Measurements from ENCODE around the gene TOMM5.
A peak's percentile ranks its signal among the peaks of the same experiment; 100 is the strongest.

DNA sequence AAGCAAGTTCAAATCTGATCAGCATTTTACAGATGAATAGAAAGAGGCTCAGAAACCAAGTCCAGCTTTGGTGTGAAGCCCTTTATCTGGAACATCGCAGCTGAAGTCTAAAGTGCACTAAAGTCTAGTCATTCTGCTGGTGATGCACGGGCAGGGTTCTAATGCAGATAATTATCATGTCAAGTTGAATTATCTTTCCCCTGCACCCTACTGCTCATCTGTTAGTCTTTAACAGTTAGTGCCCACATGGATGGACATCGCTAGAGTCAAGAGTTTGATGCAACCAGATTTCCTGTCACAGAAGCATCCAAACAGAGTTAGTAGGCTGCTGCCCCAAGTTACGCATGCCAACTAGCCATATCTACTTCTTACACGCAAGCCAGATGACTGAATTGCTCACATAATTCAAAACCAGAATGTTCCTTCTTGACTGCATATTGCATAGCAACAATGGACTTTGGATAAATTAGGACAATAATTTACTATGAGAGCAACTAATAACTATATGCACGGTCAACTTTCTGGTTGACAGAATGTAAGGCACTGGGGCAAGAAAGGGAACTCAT lies 1.6 kb upstream of the TOMM5 start:
- TF ChIP-seq, protein P1, sequence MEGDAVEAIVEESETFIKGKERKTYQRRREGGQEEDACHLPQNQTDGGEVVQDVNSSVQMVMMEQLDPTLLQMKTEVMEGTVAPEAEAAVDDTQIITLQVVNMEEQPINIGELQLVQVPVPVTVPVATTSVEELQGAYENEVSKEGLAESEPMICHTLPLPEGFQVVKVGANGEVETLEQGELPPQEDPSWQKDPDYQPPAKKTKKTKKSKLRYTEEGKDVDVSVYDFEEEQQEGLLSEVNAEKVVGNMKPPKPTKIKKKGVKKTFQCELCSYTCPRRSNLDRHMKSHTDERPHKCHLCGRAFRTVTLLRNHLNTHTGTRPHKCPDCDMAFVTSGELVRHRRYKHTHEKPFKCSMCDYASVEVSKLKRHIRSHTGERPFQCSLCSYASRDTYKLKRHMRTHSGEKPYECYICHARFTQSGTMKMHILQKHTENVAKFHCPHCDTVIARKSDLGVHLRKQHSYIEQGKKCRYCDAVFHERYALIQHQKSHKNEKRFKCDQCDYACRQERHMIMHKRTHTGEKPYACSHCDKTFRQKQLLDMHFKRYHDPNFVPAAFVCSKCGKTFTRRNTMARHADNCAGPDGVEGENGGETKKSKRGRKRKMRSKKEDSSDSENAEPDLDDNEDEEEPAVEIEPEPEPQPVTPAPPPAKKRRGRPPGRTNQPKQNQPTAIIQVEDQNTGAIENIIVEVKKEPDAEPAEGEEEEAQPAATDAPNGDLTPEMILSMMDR (IDR thresholded peaks at IDR 0.05), result no peak
- TF ChIP-seq, protein P2, sequence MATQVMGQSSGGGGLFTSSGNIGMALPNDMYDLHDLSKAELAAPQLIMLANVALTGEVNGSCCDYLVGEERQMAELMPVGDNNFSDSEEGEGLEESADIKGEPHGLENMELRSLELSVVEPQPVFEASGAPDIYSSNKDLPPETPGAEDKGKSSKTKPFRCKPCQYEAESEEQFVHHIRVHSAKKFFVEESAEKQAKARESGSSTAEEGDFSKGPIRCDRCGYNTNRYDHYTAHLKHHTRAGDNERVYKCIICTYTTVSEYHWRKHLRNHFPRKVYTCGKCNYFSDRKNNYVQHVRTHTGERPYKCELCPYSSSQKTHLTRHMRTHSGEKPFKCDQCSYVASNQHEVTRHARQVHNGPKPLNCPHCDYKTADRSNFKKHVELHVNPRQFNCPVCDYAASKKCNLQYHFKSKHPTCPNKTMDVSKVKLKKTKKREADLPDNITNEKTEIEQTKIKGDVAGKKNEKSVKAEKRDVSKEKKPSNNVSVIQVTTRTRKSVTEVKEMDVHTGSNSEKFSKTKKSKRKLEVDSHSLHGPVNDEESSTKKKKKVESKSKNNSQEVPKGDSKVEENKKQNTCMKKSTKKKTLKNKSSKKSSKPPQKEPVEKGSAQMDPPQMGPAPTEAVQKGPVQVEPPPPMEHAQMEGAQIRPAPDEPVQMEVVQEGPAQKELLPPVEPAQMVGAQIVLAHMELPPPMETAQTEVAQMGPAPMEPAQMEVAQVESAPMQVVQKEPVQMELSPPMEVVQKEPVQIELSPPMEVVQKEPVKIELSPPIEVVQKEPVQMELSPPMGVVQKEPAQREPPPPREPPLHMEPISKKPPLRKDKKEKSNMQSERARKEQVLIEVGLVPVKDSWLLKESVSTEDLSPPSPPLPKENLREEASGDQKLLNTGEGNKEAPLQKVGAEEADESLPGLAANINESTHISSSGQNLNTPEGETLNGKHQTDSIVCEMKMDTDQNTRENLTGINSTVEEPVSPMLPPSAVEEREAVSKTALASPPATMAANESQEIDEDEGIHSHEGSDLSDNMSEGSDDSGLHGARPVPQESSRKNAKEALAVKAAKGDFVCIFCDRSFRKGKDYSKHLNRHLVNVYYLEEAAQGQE (IDR thresholded peaks at IDR 0.05; ENCODE audit: low read depth, low read length), result no peak
- TF ChIP-seq TAF1 (IDR thresholded peaks at IDR 0.05; ENCODE audit: borderline replicate concordance, low read depth, low read length) (no peak), GABPA (IDR thresholded peaks at IDR 0.05; ENCODE audit: low read depth) (0 out of 2 replicates have a peak, but pooled peaks have one; percentile 6), RFX5 (IDR thresholded peaks at IDR 0.05; ENCODE audit: low read length) (no peak), EZH2phosphoT487 (IDR thresholded peaks at IDR 0.05; ENCODE audit: borderline replicate concordance, low read depth) (no peak), POLR2AphosphoS5 (IDR thresholded peaks at IDR 0.05; ENCODE audit: low read depth, low read length) (no peak), CHD2 (IDR thresholded peaks at IDR 0.05; ENCODE audit: low read length, partially characterized antibody) (no peak)
